Measurements from ENCODE around the gene RAB35.

The RAB35 gene

GRCh38 chr12:120132054-120132836, 15.7 kb upstream of the RAB35 start:
- no peak for DNase-seq

- no peak for DNase-seq
Measured at GRCh38 chr12:120131116-120131515, 14.6 kb upstream of the RAB35 start.

GRCh38 chr12:120130011-120130410, 13.5 kb upstream of the RAB35 start:
- DNase-seq: no peak

- peak; percentile 50 for DNase-seq
Measured at GRCh38 chr12:120126635-120127005, 10.1 kb upstream of the RAB35 start.

- DNase-seq: no peak
Measured at GRCh38 chr12:120125792-120126634, 9.5 kb upstream of the RAB35 start.

- DNase-seq: no peak
Measured at GRCh38 chr12:120125029-120125428, 8.5 kb upstream of the RAB35 start.

- no peak for DNase-seq
Measured at GRCh38 chr12:120121766-120122293, 5.3 kb upstream of the RAB35 start.

- no peak for DNase-seq
Measured at GRCh38 chr12:120121343-120121742, 4.8 kb upstream of the RAB35 start.

GRCh38 chr12:120119271-120119973, 2.9 kb upstream of the RAB35 start:
- DNase-seq: no peak

- no peak for DNase-seq
Measured at GRCh38 chr12:120118321-120119061, 1.9 kb upstream of the RAB35 start.

- no peak for DNase-seq
Measured at GRCh38 chr12:120117961-120118320, 1.4 kb upstream of the RAB35 start.

GRCh38 chr12:120116792-120117651, 469 bp upstream of the RAB35 start:
- DNase-seq: peak; percentile 97

- peak; percentile 75 for DNase-seq
Measured at GRCh38 chr12:120115692-120116440, 687 bp downstream of the RAB35 start.

- no peak for DNase-seq
Measured at GRCh38 chr12:120115066-120115465, 1.5 kb downstream of the RAB35 start.

GRCh38 chr12:120110550-120111501, 5.7 kb downstream of the RAB35 start:
- DNase-seq: peak; percentile 68

- no peak for DNase-seq
Measured at GRCh38 chr12:120109570-120110267, 6.8 kb downstream of the RAB35 start.

- no peak for DNase-seq
Measured at GRCh38 chr12:120106151-120106550, 10.4 kb downstream of the RAB35 start.

- no peak for DNase-seq
Measured at GRCh38 chr12:120103371-120103770, 13.2 kb downstream of the RAB35 start.

GRCh38 chr12:120103044-120103338, 13.6 kb downstream of the RAB35 start:
- no peak for DNase-seq
